RCC 7860 (cell line): Measurements from ENCODE around the gene OR52N1.
A peak's percentile ranks its signal among the peaks of the same experiment; 100 is the strongest.

Source experiments
- DNase-seq: peaks from one replicate; pipeline ENCODE4 v3.0.0-alpha.2; 2015; ENCODE audit warnings: low spot score
- FAIRE-seq: peaks from 2 replicates; lab custom pipeline; 2012; peaks lifted over from hg19 to GRCh38; lab: Jason Lieb, UNC

Gene OR52N1

DNA sequence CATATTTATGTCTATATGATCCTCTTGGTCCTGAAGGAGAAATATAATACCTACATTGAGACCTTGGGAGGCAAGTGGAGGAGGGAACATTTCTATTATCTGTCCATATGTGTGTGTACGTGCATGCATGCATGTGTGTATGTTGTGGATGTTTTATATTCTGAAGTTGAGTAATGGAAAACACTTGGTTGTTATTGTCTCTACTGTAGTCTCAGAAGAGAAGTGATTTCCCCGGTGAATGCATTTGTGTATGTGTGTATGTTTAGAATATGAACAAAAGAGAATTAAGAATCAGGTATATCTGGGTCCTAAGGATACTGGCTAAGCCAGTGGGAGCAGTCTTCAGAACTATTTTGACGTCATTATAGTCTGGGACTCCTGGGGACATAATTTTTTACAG lies at the start of gene OR52N1:
TSS of gene OR52N1 (minus strand) at position 101 of the 400 bp plus-strand sequence. CDS start 2,449 bp downstream, outside the sequence.
- no peak for DNase-seq
- FAIRE-seq: no peak

DNA sequence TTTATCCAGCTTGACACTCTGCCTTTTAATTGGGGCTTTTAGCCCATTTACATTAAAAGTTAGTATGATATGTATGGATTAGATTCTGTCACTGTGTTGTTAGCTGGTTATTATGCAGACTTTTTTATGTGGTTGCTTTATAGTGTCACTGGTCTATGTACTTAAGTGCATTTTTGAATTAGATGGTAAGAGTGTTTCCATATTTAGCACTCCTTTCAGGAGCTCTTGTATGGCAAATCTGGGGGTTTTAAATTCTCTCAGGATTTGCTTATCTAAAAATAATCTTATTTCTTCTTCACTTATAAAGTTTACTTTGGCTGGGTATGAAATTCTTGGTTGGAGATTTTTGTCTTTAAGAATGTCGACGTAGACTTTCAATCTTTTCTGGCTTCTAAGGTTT lies 46.6 kb upstream of the OR52N1 start:
- no peak for DNase-seq
- no peak for FAIRE-seq

GRCh38 chr11:5833446-5833845 lies 42.4 kb upstream of the OR52N1 start:
- DNase-seq: no peak
- no peak for FAIRE-seq

DNA sequence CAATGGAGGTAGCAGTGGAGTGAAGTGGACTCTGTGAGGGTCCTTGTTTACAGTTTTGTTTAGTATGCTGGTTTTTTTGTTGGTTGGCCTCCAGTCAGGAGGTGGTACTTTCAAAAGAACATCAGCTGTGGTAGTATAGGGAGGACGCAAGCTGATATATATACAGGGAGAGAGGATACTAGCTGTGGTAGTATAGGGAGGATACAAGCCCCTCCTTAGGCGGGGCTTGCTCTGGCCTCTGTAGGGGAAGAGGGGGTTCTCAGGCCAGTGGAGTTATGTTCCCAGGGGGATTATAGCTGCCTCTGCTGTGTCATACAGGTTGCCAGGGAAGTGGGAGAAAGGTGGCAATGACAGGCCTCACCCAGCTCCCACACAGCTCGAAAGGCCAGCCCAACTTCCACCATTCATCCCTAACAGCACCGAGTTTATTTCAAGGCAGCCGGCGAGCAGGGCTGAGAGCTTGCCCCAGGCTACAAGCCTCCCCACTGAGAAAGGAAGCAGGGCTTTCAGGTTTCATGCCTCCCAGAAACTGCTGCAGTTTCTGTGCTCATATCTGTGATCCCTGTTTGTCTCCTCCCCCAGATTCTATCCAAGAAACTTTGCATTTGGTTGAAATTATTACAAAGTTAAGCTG lies 40.2 kb upstream of the OR52N1 start:
- no peak for FAIRE-seq
- no peak for DNase-seq

- DNase-seq: no peak
- no peak for FAIRE-seq
These were observed 27.3 kb upstream of the OR52N1 start for GRCh38 chr11:5818245-5818886.

GRCh38 chr11:5815534-5815933 lies 24.5 kb upstream of the OR52N1 start:
- no peak for DNase-seq

GRCh38 chr11:5809905-5810795 lies 19.1 kb upstream of the OR52N1 start:
- FAIRE-seq: no peak

More at GRCh38 chr11:5815534-5815933, 24.5 kb upstream of the OR52N1 start:
- no peak for FAIRE-seq

GRCh38 chr11:5809122-5809519 lies 18.1 kb upstream of the OR52N1 start:
- DNase-seq: no peak
- no peak for FAIRE-seq

More at GRCh38 chr11:5809905-5810795, 19.1 kb upstream of the OR52N1 start:
- no peak for DNase-seq

GRCh38 chr11:5808500-5809121 lies 17.5 kb upstream of the OR52N1 start, which contains the start of gene OR52N2:
Gene OR52N2, plus strand, starts transcription at chr11:5808924. Its CDS starts 11,412 bp downstream, at chr11:5820336.
- FAIRE-seq: no peak
- DNase-seq: peak; percentile 16

- no peak for FAIRE-seq
These were observed 16.5 kb upstream of the OR52N1 start for GRCh38 chr11:5807580-5807979.

GRCh38 chr11:5803982-5804381 lies 12.9 kb upstream of the OR52N1 start:
- DNase-seq (no peak), FAIRE-seq (no peak)

More at GRCh38 chr11:5807580-5807979, 16.5 kb upstream of the OR52N1 start:
- DNase-seq: no peak

- no peak for FAIRE-seq
- DNase-seq: no peak
These were observed 5.5 kb upstream of the OR52N1 start for GRCh38 chr11:5796541-5796940.

DNA sequence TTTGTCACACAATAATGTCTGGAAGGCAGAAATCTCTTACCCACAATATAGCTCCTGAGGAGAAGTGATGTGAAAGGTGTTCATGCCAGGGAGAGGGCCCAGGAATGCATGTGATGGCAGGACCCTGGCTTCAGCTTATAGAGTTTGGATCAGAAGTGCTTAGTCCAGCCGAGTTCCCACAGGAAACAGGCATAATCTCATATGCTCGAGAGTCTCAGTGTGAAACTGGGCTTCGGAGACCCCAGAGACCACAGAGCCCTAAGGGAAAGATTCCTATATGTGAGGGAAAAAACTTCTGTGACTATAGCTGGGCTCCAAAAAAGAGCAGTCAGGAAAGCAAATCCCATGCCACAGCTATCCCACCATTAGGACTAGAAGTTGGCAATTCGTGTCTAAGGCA lies 7.8 kb downstream of the OR52N1 start, which contains the start of gene OR52N5:
TSS of gene OR52N5 (minus strand) at position 101 of the 400 bp plus-strand sequence. CDS start 4,721 bp downstream, outside the sequence.
- FAIRE-seq (no peak), DNase-seq (no peak)

DNA sequence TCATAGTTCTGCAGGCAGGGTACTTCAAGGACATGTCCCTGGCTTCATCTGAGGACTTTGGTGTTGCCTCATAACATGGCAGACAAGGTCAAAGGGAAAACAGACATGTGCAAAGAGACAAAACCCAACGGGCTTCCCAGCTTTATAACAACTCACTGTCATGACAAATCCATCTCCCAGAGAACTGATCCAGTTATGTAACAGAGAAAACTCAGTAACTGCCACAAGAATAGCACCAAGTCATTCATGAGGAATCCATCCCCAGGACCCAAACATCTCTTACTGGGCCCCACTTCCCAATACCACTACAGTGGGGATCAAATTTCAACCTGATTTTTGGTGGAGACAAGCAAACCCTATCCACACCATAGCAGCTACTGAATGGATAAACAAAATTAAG lies 24.0 kb downstream of the OR52N1 start:
- no peak for FAIRE-seq
- no peak for DNase-seq

DNA sequence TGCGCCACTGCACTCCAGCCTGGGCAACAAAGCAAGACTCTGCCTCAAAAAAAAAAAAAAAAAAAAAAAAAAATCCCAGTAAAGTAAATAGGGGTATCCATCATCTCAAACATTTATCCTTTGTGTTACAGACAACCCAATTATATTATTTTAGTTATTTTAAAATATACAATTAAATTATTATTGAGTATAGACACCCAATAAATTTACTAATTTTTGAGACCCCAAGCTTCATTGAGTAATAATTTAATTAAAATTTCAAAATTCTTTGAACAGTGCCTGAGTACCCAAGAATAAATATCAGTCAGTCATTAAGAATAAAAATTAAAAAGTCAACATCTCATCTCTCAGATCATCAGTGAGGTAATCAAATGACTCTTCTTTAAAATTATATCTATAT lies 37.1 kb downstream of the OR52N1 start, which contains the start of gene OR52N4:
TSS of gene OR52N4 (plus strand) at position 301 of the 400 bp plus-strand sequence. CDS start 498 bp downstream, outside the sequence.
- no peak for DNase-seq
- FAIRE-seq: no peak

GRCh38 chr11:5749836-5750235 lies 41.2 kb downstream of the OR52N1 start:
- FAIRE-seq (no peak), DNase-seq (no peak)

DNA sequence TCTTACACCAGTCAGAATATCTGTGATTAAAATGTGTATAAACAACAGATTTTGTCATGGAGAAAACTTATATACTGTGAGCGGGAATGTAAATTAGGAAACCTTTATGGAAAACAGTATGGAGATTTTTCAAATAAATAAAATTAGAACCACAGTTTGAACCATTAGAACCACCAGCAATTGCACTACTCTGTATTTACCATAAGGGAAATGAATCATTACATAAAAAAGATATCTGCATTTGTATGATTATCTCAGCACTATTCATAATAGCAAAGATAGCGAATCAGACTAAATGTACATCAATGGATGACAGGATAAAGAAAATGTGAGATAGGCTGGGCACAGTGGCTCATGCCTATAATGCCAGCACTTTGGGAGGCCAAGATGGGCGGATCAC lies 44.5 kb downstream of the OR52N1 start:
- no peak for FAIRE-seq
- no peak for DNase-seq

DNA sequence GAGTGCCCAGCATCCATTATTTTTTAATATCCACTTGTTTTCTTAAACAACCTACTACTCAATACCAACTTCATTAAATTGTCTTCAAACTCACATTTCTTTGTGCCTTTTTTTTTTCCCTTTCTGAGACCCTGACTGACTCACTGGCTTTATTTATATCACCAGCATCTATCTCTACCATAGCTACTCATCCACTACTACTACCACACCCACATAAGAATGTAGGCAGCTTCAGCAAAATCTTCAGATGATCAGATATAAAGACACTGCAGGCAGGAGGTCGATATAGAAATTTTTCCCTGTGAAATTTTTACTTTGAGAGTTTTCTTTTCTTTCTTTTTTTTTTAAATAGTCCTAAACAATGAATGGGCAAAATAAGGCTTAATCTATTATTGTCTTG lies 52.6 kb downstream of the OR52N1 start:
- FAIRE-seq (no peak), DNase-seq (no peak)

DNA sequence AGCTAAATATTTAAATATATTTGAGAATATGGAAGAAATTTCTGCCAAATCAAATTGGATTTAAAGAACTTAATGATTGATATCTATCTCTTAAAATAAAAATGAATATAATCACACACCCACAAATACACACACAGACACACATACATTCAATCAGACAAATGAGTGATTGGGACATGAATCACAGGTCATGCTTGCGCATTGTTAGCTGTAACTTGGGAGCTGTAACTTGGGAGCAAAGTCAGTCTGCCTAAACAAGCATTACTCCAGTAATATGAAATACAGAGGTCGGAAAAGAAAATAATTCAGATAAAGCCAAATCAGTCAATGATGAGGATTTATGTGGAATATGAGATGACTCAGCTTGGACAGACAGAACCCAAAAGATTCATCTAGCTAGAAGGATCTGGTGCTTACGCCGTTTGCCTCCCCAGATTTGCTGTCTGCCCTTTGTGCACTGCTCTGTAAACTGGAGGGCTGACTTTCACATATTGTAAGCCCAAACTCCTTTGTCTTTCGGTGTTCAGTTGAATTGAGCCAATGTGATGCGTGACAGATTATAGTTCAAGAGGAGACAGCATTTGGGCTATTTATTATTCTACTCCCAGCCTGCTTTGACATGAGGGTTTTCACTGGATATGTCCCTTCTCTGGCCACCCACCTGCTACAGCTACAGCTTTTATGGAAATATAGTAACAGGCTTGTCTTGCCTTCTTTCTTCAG lies 53.2 kb downstream of the OR52N1 start:
- no peak for FAIRE-seq

GRCh38 chr11:5737091-5737490 lies 54.0 kb downstream of the OR52N1 start:
- no peak for FAIRE-seq
- DNase-seq: no peak

More for the DNA sequence above, 53.2 kb downstream of the OR52N1 start:
- DNase-seq: no peak
